Transverse colon (tissue), 4 donors: ENCODE results near the gene TTBK1. TPM values are rescaled to one million over a fixed set of nuclear protein-coding genes. Genes with fewer than 3 reads are reported as not detected.

Experiments
- DNase-seq: peaks from one replicate; pipeline ENCODE4 v3.0.0-alpha.2; 2019
- H3K27ac ChIP-seq, 4 donors: fragments of 200-600 bp; sonication (generic); 2 replicates each; pipeline ENCODE4 v1.5.1; 2016 to 2018; ENCODE audit warnings: inconsistent platforms in 4 of 4
- H3K27me3 ChIP-seq: fragments of 200-600 bp; sonication (generic); 2 replicates; pipeline ENCODE4 v1.5.1; 2017; ENCODE audit warnings: inconsistent platforms
- H3K36me3 ChIP-seq, 4 donors: fragments of 200-600 bp; sonication (generic); 2 replicates each; pipeline ENCODE4 v1.5.1; 2017 to 2019; ENCODE audit warnings: inconsistent platforms in 4 of 4
- H3K4me1 ChIP-seq, 4 donors: fragments of 200-600 bp; sonication (generic); 2 replicates each; pipeline ENCODE4 v1.5.1; 2017 to 2020; ENCODE audit warnings: inconsistent platforms in 4 of 4
- H3K4me3 ChIP-seq, 4 donors: fragments of 200-600 bp; sonication (generic); 1 replicate in 1 of 4; 2 replicates in 3 of 4; pipeline versions ENCODE4 v1.5.1 to v1.6.1; 2017 to 2019; ENCODE audit warnings: inconsistent platforms in 4 of 4
- H3K9me3 ChIP-seq, 2 donors: fragments of 200-600 bp; sonication (generic); 2 replicates each; pipeline ENCODE4 v1.5.1; 2017 to 2019; ENCODE audit warnings: inconsistent platforms in 2 of 2
- CTCF ChIP-seq, 5 experiments: fragments of 200-600 bp in 3 of 5; fragments of 450-650 bp in 2 of 5; sonication (generic) in 3 of 5; IDR thresholded peaks; 1 replicate in 2 of 5; 2 replicates in 3 of 5; pipeline ENCODE4 v1.5.1; 2016 to 2017; ENCODE audit warnings: antibody characterized with exemption in 5 of 5, inconsistent platforms in 3 of 5, mild to moderate bottlenecking in 2 of 5, moderate library complexity in 1 of 5
- EP300 ChIP-seq: sonication (generic); formaldehyde crosslinking; IDR thresholded peaks from one replicate; pipeline ENCODE4 v1.6.1; 2017; ENCODE audit warnings: antibody characterized with exemption, low read depth
- POLR2A ChIP-seq: fragments of 450-650 bp; IDR thresholded peaks from one replicate; pipeline ENCODE4 v1.6.1; 2016; ENCODE audit warnings: antibody characterized with exemption, mild to moderate bottlenecking, moderate library complexity
- POLR2AphosphoS5 ChIP-seq, 3 donors: sonication (generic); formaldehyde crosslinking; IDR thresholded peaks; one replicate each; pipeline ENCODE4 v1.6.1; 2016; ENCODE audit warnings: antibody characterized with exemption in 3 of 3
- WGBS, 2 donors: methylation state at CpG; one replicate each; pipeline ENCODE4 v1.1.5; 2018; ENCODE audit warnings: low coverage in 1 of 2; 5-methylcytosine and 5-hydroxymethylcytosine counted together
- in situ Hi-C, 4 donors: fragments of 200-750 bp; cut with MboI; loops; one replicate each; pipeline versions ENCODE4 v1.15.0 to v1.15.1; 2017; ENCODE audit warnings: low sequenced_read_pairs in 3 of 4, low pct_ligation_motif_present in 1 of 4, low pct_unique_long_range_greater_than_20kb in 1 of 4
- intact Hi-C: fragments of 100-400 bp; cut with DNase I; formaldehyde crosslinking; loops from one replicate; pipeline ENCODE4 v1.15.1; 2023; ENCODE audit warnings: low total_unique reads
- total RNA-seq, 4 donors: library from RNA; depleted of rRNA; stranded (reverse); fragments of >200 nt; gene quantifications; one replicate each; pipeline ENCODE4 v1.1.0, GENCODE V29; 2016

Gene TTBK1
- total RNA-seq, 4 donors from 2014 or later: 0.20 to 1.1 (median 0.36) TPM

GRCh38 chr6:43253401-43253800 is 10.1 kb downstream of the TTBK1 start:
- Histone ChIP-seq H3K4me1 (peaks cover 0 to 4% (median 0%) of the 10 kb centered on the region in 4 donors), H3K27ac (no peak overlapping the region), H3K9me3 (no peaks in the 10 kb centered on the region), H3K4me3 (no peak overlapping the region), H3K36me3 (no peaks in the 10 kb centered on the region), H3K27me3 (peaks cover 29% of the 10 kb centered on the region)
- in situ Hi-C loops (no loop called here), intact Hi-C loops (no loop called here)
- WGBS, 2 donors: 95% methylated on average over 11 of the region's 11 CpGs; no CpG with 5 or more reads in 1 of the 2 donors
- no peak for DNase-seq
- no peak for TF ChIP-seq POLR2A
- no peak for TF ChIP-seq CTCF (IDR thresholded peaks at IDR 0.05)
- no peak for TF ChIP-seq EP300
- TF ChIP-seq POLR2AphosphoS5 (IDR thresholded peaks at IDR 0.05): no peak

- 87% methylated on average over 13 of the region's 15 CpGs; no CpG with 5 or more reads in 1 of the 2 donors for WGBS, 2 donors
- in situ Hi-C loops (no loop called here), intact Hi-C loops (no loop called here)
Measured at GRCh38 chr6:43254138-43254817, 11.0 kb downstream of the TTBK1 start.

GRCh38 chr6:43254846-43255245 is 11.6 kb downstream of the TTBK1 start:
- Histone ChIP-seq H3K4me1 (peaks cover 0 to 4% (median 0%) of the 10 kb centered on the region in 4 donors), H3K27ac (no peak overlapping the region), H3K36me3 (no peaks in the 10 kb centered on the region), H3K4me3 (no peak overlapping the region), H3K9me3 (no peaks in the 10 kb centered on the region), H3K27me3 (peaks cover 24% of the 10 kb centered on the region)
- in situ Hi-C loops (no loop called here), intact Hi-C loops (no loop called here)
- DNase-seq: no peak
- no peak for TF ChIP-seq EP300
- TF ChIP-seq POLR2AphosphoS5 (IDR thresholded peaks at IDR 0.05): no peak
- no peak for TF ChIP-seq CTCF (IDR thresholded peaks at IDR 0.05)
- no peak for TF ChIP-seq POLR2A
- WGBS, 2 donors: 83 to 86% methylated on average over 8 to 11 of the region's 11 CpGs

More at GRCh38 chr6:43254138-43254817, 11.0 kb downstream of the TTBK1 start:
- Histone ChIP-seq H3K27ac (no peak overlapping the region), H3K4me1 (peaks cover 0 to 4% (median 0%) of the 10 kb centered on the region in 4 donors), H3K36me3 (no peaks in the 10 kb centered on the region), H3K27me3 (peaks cover 24% of the 10 kb centered on the region), H3K9me3 (no peaks in the 10 kb centered on the region), H3K4me3 (no peak overlapping the region)
- DNase-seq: no peak
- TF ChIP-seq EP300: no peak
- TF ChIP-seq POLR2AphosphoS5 (IDR thresholded peaks at IDR 0.05): no peak
- TF ChIP-seq POLR2A: no peak
- TF ChIP-seq CTCF (IDR thresholded peaks at IDR 0.05): no peak

- H3K9me3 ChIP-seq: no peaks in the 10 kb centered on the region
- no peak overlapping the region for H3K27ac ChIP-seq
- H3K4me1 ChIP-seq: peaks cover 0 to 4% (median 0%) of the 10 kb centered on the region in 4 donors
- no peaks in the 10 kb centered on the region for H3K36me3 ChIP-seq
- H3K27me3 ChIP-seq: peaks cover 24% of the 10 kb centered on the region
- intact Hi-C loops: no loop called here
- H3K4me3 ChIP-seq: no peak overlapping the region
- 86 to 100% methylated on average over 4 to 11 of the region's 11 CpGs for whole genome bisulfite sequencing, 2 donors
- no peak for TF ChIP-seq POLR2A
- TF ChIP-seq POLR2AphosphoS5 (IDR thresholded peaks at IDR 0.05): no peak
- TF ChIP-seq EP300: no peak
- in situ Hi-C loops: no loop called here
- DNase-seq: no peak
Measured at GRCh38 chr6:43255408-43256054, 12.2 kb downstream of the TTBK1 start.
